H1 (cell line): ENCODE measurements around the gene FOXF1. TPM values are rescaled to one million over a fixed set of nuclear protein-coding genes. Genes with fewer than 3 reads are reported as not detected.

Experiments
- ASH2L ChIP-seq: fragments of 200-600, 300-600 bp; sonication (generic); IDR thresholded peaks from one replicate; pipeline ENCODE4 v1.7.1; 2017; ENCODE audit warnings: low read length
- E2F6 ChIP-seq: IDR thresholded peaks from 2 replicates; pipeline ENCODE4 v1.6.1; 2012; ENCODE audit warnings: inconsistent platforms
- KDM5A ChIP-seq: fragments of 200-600 bp; IDR thresholded peaks from 2 replicates; pipeline ENCODE4 v1.7.1; 2012; ENCODE audit warnings: mild to moderate bottlenecking, low read length, inconsistent platforms, mixed read lengths
- MAFK ChIP-seq: IDR thresholded peaks from 2 replicates; pipeline ENCODE4 v1.6.1; 2012; ENCODE audit warnings: low read depth, mild to moderate bottlenecking, improper control_type of control experiment, low read length
- SAP30 ChIP-seq: fragments of 300-600 bp; sonication (generic); IDR thresholded peaks from 2 replicates; pipeline ENCODE4 v1.7.1; 2012; ENCODE audit warnings: low read length, moderate library complexity, mild to moderate bottlenecking, inconsistent platforms; ENCODE audit not compliant: insufficient read depth, insufficient replicate concordance
- TCF12 ChIP-seq: IDR thresholded peaks from 2 replicates; pipeline ENCODE4 v1.6.1; 2011; ENCODE audit warnings: low read depth, mild to moderate bottlenecking, low read length
- polyA plus RNA-seq, 7 experiments: library from polyadenylated mRNA; depleted of rRNA in 3 of 7; stranded (reverse) in 5 of 7; unstranded in 2 of 7; fragments of >200 nt in 5 of 7; fragments of 200-250 nt in 2 of 7; gene quantifications; 1 replicate in 5 of 7; 2 replicates in 1 of 7; 4 replicates in 1 of 7; pipeline versions ENCODE4 v1.2.1 to v1.2.3, GENCODE V29; 2011 to 2013; ENCODE audit warnings: missing spikeins in 2 of 7, mixed read lengths in 2 of 7
- total RNA-seq: library from RNA; stranded (reverse); fragmentation: NEBNext Ultra II Directional; extraction: Animal tissue kit (Norgen Biotek cat#: 25700); gene quantifications from 2 replicates; pipeline ENCODE4 v1.2.1, GENCODE V29; 2021
- TF ChIP-seq, protein P1 (sequence below): IDR thresholded peaks from 2 replicates; pipeline ENCODE4 v1.6.1; 2011; ENCODE audit warnings: low read depth, mild to moderate bottlenecking, low read length; ENCODE audit not compliant: insufficient read depth
- TF ChIP-seq, protein P2 (sequence below): IDR thresholded peaks from 2 replicates; pipeline ENCODE4 v1.6.1; 2011; ENCODE audit warnings: low read length, improper control_type of control experiment

Gene FOXF1
- total and polyA plus RNA-seq, 2 of the 8 experiments (the other 6 are each of a cell fraction or from before 2014, with no cell fraction given) = 0.02 TPM; not detected in 1

DNA sequence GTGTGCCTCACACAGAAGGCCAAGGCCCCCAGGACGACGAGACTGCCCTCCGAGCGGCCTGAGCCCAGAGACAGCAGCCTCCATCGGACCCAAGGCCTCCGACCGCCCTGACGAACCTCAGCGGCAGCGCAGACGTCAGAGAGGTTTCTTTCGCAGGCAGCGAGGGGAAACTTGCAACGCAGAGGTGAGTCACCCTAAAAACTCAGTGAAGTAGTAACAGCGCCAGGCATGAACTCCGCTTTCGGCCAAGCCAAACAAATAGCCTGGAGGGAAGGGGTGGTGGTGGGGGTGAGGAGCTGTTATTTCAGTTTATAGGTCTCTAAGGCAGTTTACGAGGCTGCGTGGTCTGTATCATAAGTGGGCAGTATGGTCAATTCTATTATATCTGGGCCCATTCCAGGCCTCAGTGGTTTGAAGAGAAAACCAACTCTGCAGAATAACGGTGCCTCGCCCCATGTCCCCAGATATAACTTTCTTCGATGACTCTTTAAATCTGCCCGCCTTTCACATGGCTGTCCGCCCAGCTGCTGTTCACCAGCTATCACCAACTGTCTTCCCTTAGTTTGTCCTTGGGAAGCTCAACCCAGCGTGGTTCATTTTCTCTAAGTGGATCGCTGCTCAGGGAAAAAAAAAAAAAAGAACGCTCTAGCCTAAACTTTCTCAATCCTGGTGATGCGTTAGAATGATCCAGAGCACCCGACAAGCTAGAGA is 43.5 kb upstream of the FOXF1 start (continued):
- TF ChIP-seq TCF12 (no peak), E2F6 (no peak), KDM5A (no peak), MAFK (no peak), SAP30 (no peak), ASH2L (no peak)
- TF ChIP-seq, protein P1, sequence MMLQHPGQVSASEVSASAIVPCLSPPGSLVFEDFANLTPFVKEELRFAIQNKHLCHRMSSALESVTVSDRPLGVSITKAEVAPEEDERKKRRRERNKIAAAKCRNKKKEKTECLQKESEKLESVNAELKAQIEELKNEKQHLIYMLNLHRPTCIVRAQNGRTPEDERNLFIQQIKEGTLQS = no peak
- TF ChIP-seq, protein P2, sequence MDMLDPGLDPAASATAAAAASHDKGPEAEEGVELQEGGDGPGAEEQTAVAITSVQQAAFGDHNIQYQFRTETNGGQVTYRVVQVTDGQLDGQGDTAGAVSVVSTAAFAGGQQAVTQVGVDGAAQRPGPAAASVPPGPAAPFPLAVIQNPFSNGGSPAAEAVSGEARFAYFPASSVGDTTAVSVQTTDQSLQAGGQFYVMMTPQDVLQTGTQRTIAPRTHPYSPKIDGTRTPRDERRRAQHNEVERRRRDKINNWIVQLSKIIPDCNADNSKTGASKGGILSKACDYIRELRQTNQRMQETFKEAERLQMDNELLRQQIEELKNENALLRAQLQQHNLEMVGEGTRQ = no peak
- TF ChIP-seq, all 59 proteins: peak for 0
